Measurements from ENCODE around the gene PACC1.

- TF ChIP-seq CTCF (IDR thresholded peaks at IDR 0.05): no peak
- no peak for TF ChIP-seq POLR2A (IDR thresholded peaks at IDR 0.05)
These were observed 35.7 kb upstream of the PACC1 start for GRCh38 chr1:212450331-212450881.
